HEK293 (cell line): ENCODE measurements around the gene IRF3.

Experiments
- CTCF ChIA-PET: fragments of 350-600 bp; formaldehyde crosslinking; extraction: SDS; loops from one replicate; lab custom pipeline; 2021; ENCODE audit warnings: antibody characterized with exemption; lab: Yijun Ruan, JAX
- POLR2A ChIA-PET: fragments of 300-600 bp; formaldehyde crosslinking; extraction: SDS; loops from one replicate; lab custom pipeline; 2020; ENCODE audit warnings: antibody characterized with exemption, inconsistent platforms; lab: Yijun Ruan, JAX
- H3K27ac ChIP-seq: fragments of 200-500 bp; sonication (Bioruptor generic); 2 replicates; pipeline ENCODE4 v1.5.1; 2014; ENCODE audit warnings: low read depth, low read length, control low read depth, inconsistent platforms; ENCODE audit errors: extremely low read depth
- H3K36me3 ChIP-seq, 2 experiments: fragments of 200-500 bp in 1 of 2; sonication (Bioruptor generic) in 1 of 2; 1 replicate in 1 of 2; 2 replicates in 1 of 2; pipeline ENCODE4 v1.5.1; 2014 to 2017; ENCODE audit warnings: inconsistent platforms in 2 of 2, low read length in 2 of 2; ENCODE audit not compliant: control insufficient read depth in 2 of 2, insufficient read depth in 1 of 2
- H3K4me1 ChIP-seq: fragments of 200-500 bp; sonication (Bioruptor generic); 2 replicates; pipeline ENCODE4 v1.5.1; 2014; ENCODE audit warnings: mild to moderate bottlenecking, low read length, inconsistent platforms; ENCODE audit not compliant: control insufficient read depth, insufficient read depth
- H3K4me3 ChIP-seq: 2 replicates; pipeline ENCODE4 v1.5.1; 2011; ENCODE audit warnings: low read depth, mild to moderate bottlenecking, control low read depth, low read length, moderate library complexity
- H3K9me3 ChIP-seq: fragments of 200-500 bp; sonication (Bioruptor generic); 2 replicates; pipeline ENCODE4 v1.5.1; 2014; ENCODE audit warnings: low read depth, low read length, inconsistent platforms; ENCODE audit not compliant: control insufficient read depth, insufficient read depth
- BCL11B ChIP-seq: fragments of 450-650 bp; formaldehyde crosslinking; IDR thresholded peaks from 2 replicates; pipeline ENCODE4 v1.5.1; 2016; ENCODE audit warnings: low read depth, missing biosample characterization, missing genetic modification characterization
- GLI4 ChIP-seq: fragments of 450-650 bp; formaldehyde crosslinking; IDR thresholded peaks from 2 replicates; pipeline ENCODE4 v1.5.1; 2016; ENCODE audit warnings: missing biosample characterization, missing genetic modification characterization
- SCRT2 ChIP-seq: fragments of 450-650 bp; formaldehyde crosslinking; IDR thresholded peaks from 2 replicates; pipeline ENCODE4 v1.5.1; 2016; ENCODE audit warnings: missing biosample characterization, missing genetic modification characterization
- TRIM28 ChIP-seq: IDR thresholded peaks from 2 replicates; pipeline ENCODE4 v1.6.1; 2011; ENCODE audit warnings: low read length, control low read depth, borderline replicate concordance
- ZBTB20 ChIP-seq: fragments of 450-650 bp; formaldehyde crosslinking; IDR thresholded peaks from 2 replicates; pipeline ENCODE4 v1.5.1; 2016; ENCODE audit warnings: missing biosample characterization, missing genetic modification characterization
- ZFHX2 ChIP-seq: fragments of 450-650 bp; formaldehyde crosslinking; conservative IDR thresholded peaks from 2 replicates; pipeline ENCODE4 v1.5.1; 2016; ENCODE audit warnings: missing biosample characterization, missing genetic modification characterization
- ZNF132 ChIP-seq: fragments of 450-650 bp; formaldehyde crosslinking; IDR thresholded peaks from 2 replicates; pipeline ENCODE4 v1.5.1; 2017; ENCODE audit warnings: missing biosample characterization, missing genetic modification characterization, borderline replicate concordance
- ZNF138 ChIP-seq: fragments of 450-650 bp; formaldehyde crosslinking; IDR thresholded peaks from 2 replicates; pipeline ENCODE4 v1.5.1; 2016; ENCODE audit warnings: missing biosample characterization, missing genetic modification characterization, borderline replicate concordance
- ZNF140 ChIP-seq: fragments of 450-650 bp; formaldehyde crosslinking; IDR thresholded peaks from 2 replicates; pipeline ENCODE4 v1.5.1; 2016; ENCODE audit warnings: missing biosample characterization, missing genetic modification characterization
- ZNF146 ChIP-seq: fragments of 450-650 bp; formaldehyde crosslinking; IDR thresholded peaks from 2 replicates; pipeline ENCODE4 v1.5.1; 2016; ENCODE audit warnings: missing biosample characterization, missing genetic modification characterization
- ZNF2 ChIP-seq: fragments of 450-650 bp; formaldehyde crosslinking; IDR thresholded peaks from 2 replicates; pipeline ENCODE4 v1.5.1; 2016; ENCODE audit warnings: missing biosample characterization, missing genetic modification characterization
- ZNF23 ChIP-seq: fragments of 450-650 bp; formaldehyde crosslinking; IDR thresholded peaks from 2 replicates; pipeline ENCODE4 v1.5.1; 2016; ENCODE audit warnings: missing biosample characterization, missing genetic modification characterization, borderline replicate concordance
- ZNF24 ChIP-seq: fragments of 450-650 bp; formaldehyde crosslinking; IDR thresholded peaks from 2 replicates; pipeline ENCODE4 v1.5.1; 2016; ENCODE audit warnings: missing biosample characterization, missing genetic modification characterization
- ZNF26 ChIP-seq: fragments of 450-650 bp; formaldehyde crosslinking; IDR thresholded peaks from 2 replicates; pipeline ENCODE4 v1.5.1; 2016; ENCODE audit warnings: missing biosample characterization, missing genetic modification characterization
- ZNF280D ChIP-seq: fragments of 450-650 bp; formaldehyde crosslinking; IDR thresholded peaks from 2 replicates; pipeline ENCODE4 v1.5.1; 2016; ENCODE audit warnings: missing biosample characterization, missing genetic modification characterization
- ZNF391 ChIP-seq: fragments of 450-650 bp; formaldehyde crosslinking; IDR thresholded peaks from 2 replicates; pipeline ENCODE4 v1.5.1; 2016; ENCODE audit warnings: low read depth, missing biosample characterization, missing genetic modification characterization, borderline replicate concordance
- ZNF514 ChIP-seq: fragments of 450-650 bp; formaldehyde crosslinking; IDR thresholded peaks from 2 replicates; pipeline ENCODE4 v1.5.1; 2016; ENCODE audit warnings: missing biosample characterization, missing genetic modification characterization
- ZNF529 ChIP-seq: fragments of 450-650 bp; formaldehyde crosslinking; IDR thresholded peaks from 2 replicates; pipeline ENCODE4 v1.5.1; 2017; ENCODE audit warnings: missing genetic modification characterization, missing biosample characterization; ENCODE audit not compliant: insufficient replicate concordance
- ZNF571 ChIP-seq: fragments of 450-650 bp; formaldehyde crosslinking; IDR thresholded peaks from 2 replicates; pipeline ENCODE4 v1.5.0; 2017; ENCODE audit warnings: missing biosample characterization, missing genetic modification characterization
- ZNF621 ChIP-seq: fragments of 450-650 bp; formaldehyde crosslinking; IDR thresholded peaks from 2 replicates; pipeline ENCODE4 v1.5.1; 2017; ENCODE audit warnings: missing biosample characterization, missing genetic modification characterization
- ZNF626 ChIP-seq: fragments of 450-650 bp; sonication (Bioruptor Pico); formaldehyde crosslinking; IDR thresholded peaks from 2 replicates; pipeline ENCODE4 v1.5.1; 2018; ENCODE audit warnings: missing biosample characterization, missing genetic modification characterization, inconsistent platforms
- ZNF654 ChIP-seq: fragments of 450-650 bp; formaldehyde crosslinking; IDR thresholded peaks from 2 replicates; pipeline ENCODE4 v1.5.1; 2016; ENCODE audit warnings: low read depth, missing biosample characterization, missing genetic modification characterization
- ZNF747 ChIP-seq: fragments of 450-650 bp; formaldehyde crosslinking; IDR thresholded peaks from 2 replicates; pipeline ENCODE4 v1.5.1; 2016; ENCODE audit warnings: missing biosample characterization, missing genetic modification characterization
- ZNF76 ChIP-seq: fragments of 450-650 bp; formaldehyde crosslinking; IDR thresholded peaks from 2 replicates; pipeline ENCODE4; 2016; ENCODE audit warnings: low read depth, missing biosample characterization, missing genetic modification characterization, borderline replicate concordance
- ZNF843 ChIP-seq: fragments of 450-650 bp; formaldehyde crosslinking; IDR thresholded peaks from 2 replicates; pipeline ENCODE4 v1.5.1; 2016; ENCODE audit warnings: missing biosample characterization, missing genetic modification characterization
- TF ChIP-seq, protein P1 (sequence below): fragments of 450-650 bp; IDR thresholded peaks from 2 replicates; pipeline ENCODE4 v1.5.1; 2018; ENCODE audit warnings: missing biosample characterization, mild to moderate bottlenecking, missing genetic modification characterization
- TF ChIP-seq, protein P2 (sequence below): fragments of 450-650 bp; formaldehyde crosslinking; IDR thresholded peaks from 2 replicates; pipeline ENCODE4 v1.5.1; 2016; ENCODE audit warnings: missing biosample characterization, missing genetic modification characterization
- TF ChIP-seq, protein P3 (sequence below): fragments of 450-650 bp; formaldehyde crosslinking; IDR thresholded peaks from 2 replicates; pipeline ENCODE4 v1.5.1; 2017; ENCODE audit warnings: missing biosample characterization, missing genetic modification characterization

IRF3 gene

GRCh38 chr19:49667473-49667872, 1.8 kb upstream of the IRF3 start (continued):
- TF ChIP-seq ZNF23 = peak; percentile 100
- TF ChIP-seq, protein P1, sequence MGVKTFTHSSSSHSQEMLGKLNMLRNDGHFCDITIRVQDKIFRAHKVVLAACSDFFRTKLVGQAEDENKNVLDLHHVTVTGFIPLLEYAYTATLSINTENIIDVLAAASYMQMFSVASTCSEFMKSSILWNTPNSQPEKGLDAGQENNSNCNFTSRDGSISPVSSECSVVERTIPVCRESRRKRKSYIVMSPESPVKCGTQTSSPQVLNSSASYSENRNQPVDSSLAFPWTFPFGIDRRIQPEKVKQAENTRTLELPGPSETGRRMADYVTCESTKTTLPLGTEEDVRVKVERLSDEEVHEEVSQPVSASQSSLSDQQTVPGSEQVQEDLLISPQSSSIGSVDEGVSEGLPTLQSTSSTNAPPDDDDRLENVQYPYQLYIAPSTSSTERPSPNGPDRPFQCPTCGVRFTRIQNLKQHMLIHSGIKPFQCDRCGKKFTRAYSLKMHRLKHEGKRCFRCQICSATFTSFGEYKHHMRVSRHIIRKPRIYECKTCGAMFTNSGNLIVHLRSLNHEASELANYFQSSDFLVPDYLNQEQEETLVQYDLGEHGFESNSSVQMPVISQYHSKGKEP (tag by site-specific recombination) = no peak
- TF ChIP-seq ZNF146 = no peak
- peak; percentile 49; the same call in 1 of the 2 replicates for TF ChIP-seq SCRT2 (tag by site-specific recombination)
- no peak for TF ChIP-seq ZNF571
- TF ChIP-seq ZNF280D = no peak
- TF ChIP-seq, protein P2, sequence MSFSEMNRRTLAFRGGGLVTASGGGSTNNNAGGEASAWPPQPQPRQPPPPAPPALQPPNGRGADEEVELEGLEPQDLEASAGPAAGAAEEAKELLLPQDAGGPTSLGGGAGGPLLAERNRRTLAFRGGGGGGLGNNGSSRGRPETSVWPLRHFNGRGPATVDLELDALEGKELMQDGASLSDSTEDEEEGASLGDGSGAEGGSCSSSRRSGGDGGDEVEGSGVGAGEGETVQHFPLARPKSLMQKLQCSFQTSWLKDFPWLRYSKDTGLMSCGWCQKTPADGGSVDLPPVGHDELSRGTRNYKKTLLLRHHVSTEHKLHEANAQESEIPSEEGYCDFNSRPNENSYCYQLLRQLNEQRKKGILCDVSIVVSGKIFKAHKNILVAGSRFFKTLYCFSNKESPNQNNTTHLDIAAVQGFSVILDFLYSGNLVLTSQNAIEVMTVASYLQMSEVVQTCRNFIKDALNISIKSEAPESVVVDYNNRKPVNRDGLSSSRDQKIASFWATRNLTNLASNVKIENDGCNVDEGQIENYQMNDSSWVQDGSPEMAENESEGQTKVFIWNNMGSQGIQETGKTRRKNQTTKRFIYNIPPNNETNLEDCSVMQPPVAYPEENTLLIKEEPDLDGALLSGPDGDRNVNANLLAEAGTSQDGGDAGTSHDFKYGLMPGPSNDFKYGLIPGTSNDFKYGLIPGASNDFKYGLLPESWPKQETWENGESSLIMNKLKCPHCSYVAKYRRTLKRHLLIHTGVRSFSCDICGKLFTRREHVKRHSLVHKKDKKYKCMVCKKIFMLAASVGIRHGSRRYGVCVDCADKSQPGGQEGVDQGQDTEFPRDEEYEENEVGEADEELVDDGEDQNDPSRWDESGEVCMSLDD (tag by site-specific recombination) = peak; percentile 52; the same call in 1 of the 2 replicates
- no peak for TF ChIP-seq ZNF132 (tag by site-specific recombination)
- no peak for TF ChIP-seq ZNF621 (tag by site-specific recombination)
- no peak for TF ChIP-seq ZNF138 (tag by site-specific recombination)
- no peak for TF ChIP-seq ZNF24 (tag by site-specific recombination)
- no peak for TF ChIP-seq ZFHX2 (tag by site-specific recombination)
- no peak for TF ChIP-seq ZBTB20 (tag by site-specific recombination)
- TF ChIP-seq ZNF654 (tag by site-specific recombination) = no peak
- TF ChIP-seq ZNF626 (tag by site-specific recombination) = no peak
- no peak for TF ChIP-seq ZNF529
- TF ChIP-seq ZNF747 (tag by site-specific recombination) = no peak
- TF ChIP-seq, all 188 proteins: peak for 7

DNA sequence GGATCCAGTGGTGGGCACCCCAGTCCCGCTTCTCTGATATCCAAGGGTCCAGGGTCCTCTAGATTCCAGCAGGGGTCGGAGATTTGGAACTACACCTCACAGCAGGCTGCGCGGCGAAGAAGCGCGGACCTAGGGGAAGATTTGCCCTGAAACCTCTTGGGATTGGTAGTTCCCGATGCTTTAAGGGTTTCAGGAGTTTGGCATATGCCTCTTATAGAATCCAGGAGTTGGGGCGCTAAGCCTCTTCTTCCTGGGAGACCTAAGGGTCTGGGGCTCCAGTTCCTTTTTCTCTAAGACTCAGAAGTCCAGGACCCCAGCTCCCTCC, 425 bp upstream of the IRF3 start:
- CTCF ChIA-PET = interaction anchor here (0.7 to 3.2 kb wide), 2 partner anchors 10 to 59 kb away, joined by 3 to 27 read pairs; partner anchors contain the start of gene PRMT1
- Histone ChIP-seq H3K27ac (peak overlapping the region; percentile 81), H3K9me3 (no peaks in the 10 kb centered on the region), H3K4me1 (peaks cover 6% of the 10 kb centered on the region), H3K4me3 (peak overlapping the region; percentile 48), H3K36me3 (peaks cover 21 to 54% of the 10 kb centered on the region in 2 experiments)
- TF ChIP-seq ZNF514 (tag by site-specific recombination) (no peak), ZNF2 (tag by site-specific recombination) (no peak), ZNF76 (tag by site-specific recombination) (0 out of 2 replicates have a peak, but pooled peaks have one; percentile 38), BCL11B (tag by site-specific recombination) (no peak), GLI4 (no peak), ZNF391 (tag by site-specific recombination) (no peak; the same call in 1 of the 2 replicates), ZNF140 (tag by site-specific recombination) (no peak), ZNF843 (tag by site-specific recombination) (peak; percentile 28; the same call in 1 of the 2 replicates), TRIM28 (no peak), ZNF26 (tag by site-specific recombination) (no peak)
- TF ChIP-seq, protein P3, sequence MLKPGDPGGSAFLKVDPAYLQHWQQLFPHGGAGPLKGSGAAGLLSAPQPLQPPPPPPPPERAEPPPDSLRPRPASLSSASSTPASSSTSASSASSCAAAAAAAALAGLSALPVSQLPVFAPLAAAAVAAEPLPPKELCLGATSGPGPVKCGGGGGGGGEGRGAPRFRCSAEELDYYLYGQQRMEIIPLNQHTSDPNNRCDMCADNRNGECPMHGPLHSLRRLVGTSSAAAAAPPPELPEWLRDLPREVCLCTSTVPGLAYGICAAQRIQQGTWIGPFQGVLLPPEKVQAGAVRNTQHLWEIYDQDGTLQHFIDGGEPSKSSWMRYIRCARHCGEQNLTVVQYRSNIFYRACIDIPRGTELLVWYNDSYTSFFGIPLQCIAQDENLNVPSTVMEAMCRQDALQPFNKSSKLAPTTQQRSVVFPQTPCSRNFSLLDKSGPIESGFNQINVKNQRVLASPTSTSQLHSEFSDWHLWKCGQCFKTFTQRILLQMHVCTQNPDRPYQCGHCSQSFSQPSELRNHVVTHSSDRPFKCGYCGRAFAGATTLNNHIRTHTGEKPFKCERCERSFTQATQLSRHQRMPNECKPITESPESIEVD (tag by site-specific recombination) = no peak
- POLR2A ChIA-PET = interaction anchor here (0.6 to 4.9 kb wide), 7 partner anchors 9 to 170 kb away, joined by 3 to 85 read pairs (median 12); partner anchors contain the start of genes NOSIP, PRMT1, RPS11 and RRAS
